Activated CD8-positive, alpha-beta memory T cell treated with anti-CD3 and anti-CD28 coated beads for 48 hours (primary cell): ENCODE measurements around the gene SNAI3.

Source experiments
- DNase-seq, 3 experiments: peaks; one replicate each; pipeline ENCODE4 v3.0.0-alpha.2; 2020; ENCODE audit warnings: low read depth in 2 of 3, low spot score in 2 of 3

SNAI3 gene

DNA sequence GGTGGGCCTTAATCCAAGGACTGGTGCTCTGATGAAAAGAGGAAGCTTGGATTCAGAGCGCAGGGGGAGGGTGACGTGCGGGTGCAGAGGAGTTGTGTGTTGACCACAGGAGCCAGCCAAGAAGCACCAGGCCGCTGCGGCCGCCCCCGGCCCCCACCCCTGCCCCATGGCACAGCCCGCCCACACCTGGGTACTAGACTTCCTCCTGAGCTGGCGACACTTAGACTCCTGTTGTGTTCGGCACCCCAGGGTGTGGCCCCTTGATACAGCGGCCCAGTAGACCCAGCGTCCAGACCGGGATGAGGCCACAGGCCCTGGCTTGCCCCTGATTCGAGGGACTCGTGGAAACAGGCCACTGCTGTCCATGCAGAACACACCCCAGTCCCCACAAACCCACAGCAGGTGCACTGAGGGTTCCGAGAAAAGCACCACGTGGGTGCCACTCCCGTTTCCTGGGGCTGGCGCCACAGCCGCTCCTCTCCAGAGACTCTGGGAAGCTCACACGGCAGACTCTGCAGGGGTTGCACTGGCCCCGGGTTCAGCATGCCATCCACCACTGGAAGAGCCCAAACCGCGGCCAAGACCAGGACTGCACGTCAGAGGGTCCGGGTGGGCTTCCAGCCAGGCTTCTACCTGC is 5.7 kb upstream of the SNAI3 start:
- DNase-seq, result no peak

- no peak for DNase-seq
Measured at GRCh38 chr16:88691129-88691813, 5.0 kb upstream of the SNAI3 start.

DNA sequence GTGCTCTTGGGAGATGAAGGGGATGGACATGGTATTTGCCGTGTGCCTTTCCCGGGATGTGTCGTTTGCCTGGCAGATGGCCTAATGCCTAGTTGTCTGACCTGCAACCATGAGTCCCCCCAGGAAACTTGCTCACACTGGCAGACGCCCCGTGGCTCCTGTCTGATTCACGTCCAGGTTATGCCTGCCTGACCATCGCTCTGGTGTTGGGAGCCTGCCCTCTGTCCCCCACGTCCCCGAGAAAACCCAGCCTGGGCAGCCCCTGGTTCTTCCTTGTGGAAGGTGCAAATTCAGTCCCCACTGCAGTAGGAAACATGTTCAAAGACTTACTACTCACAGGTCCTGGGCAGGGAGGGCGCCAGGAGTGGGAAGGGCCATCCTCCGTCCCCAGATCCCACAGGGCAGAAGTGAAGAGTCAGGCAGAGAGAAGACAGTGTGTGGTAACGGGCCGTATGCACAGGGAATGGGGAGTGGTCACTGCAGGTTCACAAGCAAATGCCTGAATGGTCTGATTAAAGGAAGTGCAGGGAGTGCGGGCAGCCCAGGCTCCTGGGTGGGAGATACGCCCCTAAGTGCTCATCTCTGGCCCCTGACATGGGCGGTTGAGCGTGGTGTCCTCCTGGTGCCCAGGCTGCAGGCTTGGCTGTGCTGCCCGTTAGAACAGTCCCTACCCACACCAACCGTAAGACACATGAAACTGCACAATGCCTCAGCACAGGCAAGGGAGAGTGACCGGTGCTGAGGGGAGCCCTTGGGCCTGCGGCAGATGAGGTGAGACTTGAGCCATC is 4.2 kb upstream of the SNAI3 start:
- DNase-seq, result no peak

DNA sequence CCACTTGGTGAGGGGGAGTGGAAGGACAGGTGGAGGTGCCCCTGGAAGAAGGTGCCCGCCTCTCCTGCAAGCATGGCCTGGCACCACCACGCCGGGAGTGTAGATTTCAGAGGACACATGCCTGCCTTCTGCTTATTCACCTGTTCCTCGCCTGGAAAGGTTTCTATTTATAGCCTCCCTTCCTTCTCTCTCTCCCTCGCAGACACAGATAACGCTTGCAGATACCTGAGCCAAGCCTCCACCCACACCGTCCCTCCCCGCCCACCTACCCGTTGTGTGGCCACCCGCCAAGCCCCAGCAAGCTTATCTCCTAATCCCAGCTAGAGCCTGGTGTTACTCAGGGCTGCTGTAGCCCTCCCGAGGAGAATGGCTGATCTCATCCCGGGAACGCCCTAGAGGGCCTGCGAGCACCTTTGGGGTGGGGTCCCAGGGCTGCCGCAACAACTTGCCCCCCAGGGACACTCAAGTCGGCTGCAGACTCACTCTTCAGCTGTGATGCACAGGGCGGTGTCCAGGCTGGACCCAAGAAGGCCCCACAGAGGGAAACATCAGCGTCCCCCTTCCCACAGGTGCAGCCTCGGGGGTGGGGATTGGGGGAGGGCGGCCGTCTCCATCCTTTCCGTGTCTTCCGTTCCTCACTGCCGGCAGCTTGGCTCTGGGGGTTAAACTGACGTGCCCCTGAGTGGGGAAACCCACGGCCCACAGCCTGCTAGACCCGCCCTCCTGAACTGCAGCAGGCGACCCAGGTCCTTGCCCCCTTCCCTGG is 1.9 kb upstream of the SNAI3 start:
- DNase-seq, result no peak

- no peak for DNase-seq
Measured at GRCh38 chr16:88687676-88688012, 1.3 kb upstream of the SNAI3 start.

DNA sequence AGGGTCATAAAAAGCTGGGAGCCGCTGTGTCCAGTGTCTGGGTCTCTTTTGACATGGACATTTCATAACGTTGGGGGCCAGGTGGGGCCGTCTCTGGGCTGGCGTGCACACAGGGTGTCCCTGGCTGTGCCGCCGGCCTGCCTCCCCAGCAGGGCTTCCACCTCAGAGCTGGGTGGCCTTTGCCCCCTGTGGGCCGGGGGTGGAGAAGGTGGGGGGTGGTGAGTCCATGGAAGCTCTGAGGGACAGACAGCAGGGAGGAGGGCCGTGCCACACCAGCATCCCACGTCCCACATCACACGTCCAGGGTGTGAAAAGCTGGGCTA is 908 bp upstream of the SNAI3 start:
- no peak for DNase-seq

DNA sequence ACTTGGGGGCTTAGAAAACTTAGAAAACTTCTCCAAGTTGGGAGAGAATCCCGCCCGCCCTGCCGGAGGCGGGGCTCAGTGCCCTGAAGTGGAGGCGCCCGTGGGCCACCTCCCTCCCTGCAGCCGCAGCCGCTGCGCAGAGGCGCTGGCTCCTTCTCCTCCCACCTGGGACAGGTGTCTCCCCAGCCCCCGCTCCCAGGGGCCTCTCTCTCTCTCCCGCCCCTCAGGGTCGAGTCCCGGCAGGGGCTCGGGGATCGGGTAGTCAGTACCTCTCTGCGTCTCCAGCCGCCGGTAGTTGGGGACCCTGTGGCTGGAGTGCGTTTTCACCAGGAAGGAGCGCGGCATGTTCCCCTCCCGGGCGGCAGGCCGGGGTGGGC is 257 bp downstream of the SNAI3 start:
- no peak for DNase-seq

- DNase-seq, result no peak
Measured at GRCh38 chr16:88685156-88686061, 898 bp downstream of the SNAI3 start.

DNA sequence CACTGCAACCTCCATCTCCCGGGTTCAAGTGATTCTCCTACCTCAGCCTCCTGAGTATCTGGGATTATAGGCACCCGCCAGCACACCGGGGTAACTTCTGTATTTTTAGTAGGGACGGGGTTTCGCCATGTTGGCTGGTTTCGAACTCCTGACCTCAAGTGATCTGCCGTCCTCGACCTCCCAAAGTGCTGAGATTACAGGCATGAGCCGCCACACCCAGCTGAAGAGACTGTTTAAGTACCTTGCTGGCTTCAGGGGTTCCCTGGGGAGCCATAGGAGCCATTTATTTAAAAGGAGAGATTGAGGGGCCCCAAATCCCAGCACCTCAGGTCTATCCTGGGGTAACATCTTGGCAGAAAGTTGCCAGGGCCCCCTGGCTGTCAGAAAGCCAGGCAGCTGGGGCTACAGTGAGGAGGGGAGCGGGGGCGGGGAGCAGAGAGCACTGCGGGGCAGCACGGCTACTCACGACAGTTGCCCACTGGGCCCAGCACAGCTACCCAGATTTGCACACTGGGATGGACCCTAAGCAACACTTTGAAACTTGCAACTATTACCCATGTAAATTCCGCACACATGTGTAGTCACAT is 1.6 kb downstream of the SNAI3 start:
- no peak for DNase-seq

GRCh38 chr16:88681709-88682451 is 4.4 kb downstream of the SNAI3 start:
- DNase-seq, result no peak

GRCh38 chr16:88681084-88681680 is 5.1 kb downstream of the SNAI3 start:
- no peak for DNase-seq

GRCh38 chr16:88680554-88681083 is 5.7 kb downstream of the SNAI3 start:
- DNase-seq, result no peak

- DNase-seq, result no peak
Measured at GRCh38 chr16:88678224-88678979, 7.9 kb downstream of the SNAI3 start.

DNA sequence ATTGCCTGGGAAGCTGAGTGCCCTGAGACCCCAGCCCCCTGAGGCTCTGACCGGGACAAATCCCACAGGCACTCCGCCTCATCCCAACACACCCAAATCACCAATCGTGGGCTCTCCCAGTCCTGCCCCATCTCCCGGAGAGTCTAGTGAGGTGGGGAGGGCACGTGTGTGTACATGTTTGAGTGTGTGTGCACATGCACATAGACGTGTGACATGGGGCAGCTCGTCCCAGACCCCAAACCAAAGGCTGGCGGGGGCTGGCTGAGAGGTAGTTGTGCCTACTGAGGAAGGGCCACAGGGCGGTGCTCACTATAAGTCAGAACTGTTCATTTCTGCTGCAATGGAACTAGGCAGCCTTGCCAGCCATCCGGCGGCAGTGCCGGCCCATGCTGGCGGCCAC is 8.6 kb downstream of the SNAI3 start:
- DNase-seq, result no peak

GRCh38 chr16:88676502-88677242 is 9.6 kb downstream of the SNAI3 start:
- DNase-seq, result no peak

- no peak for DNase-seq
Measured at GRCh38 chr16:88673716-88674379, 12.5 kb downstream of the SNAI3 start.

DNA sequence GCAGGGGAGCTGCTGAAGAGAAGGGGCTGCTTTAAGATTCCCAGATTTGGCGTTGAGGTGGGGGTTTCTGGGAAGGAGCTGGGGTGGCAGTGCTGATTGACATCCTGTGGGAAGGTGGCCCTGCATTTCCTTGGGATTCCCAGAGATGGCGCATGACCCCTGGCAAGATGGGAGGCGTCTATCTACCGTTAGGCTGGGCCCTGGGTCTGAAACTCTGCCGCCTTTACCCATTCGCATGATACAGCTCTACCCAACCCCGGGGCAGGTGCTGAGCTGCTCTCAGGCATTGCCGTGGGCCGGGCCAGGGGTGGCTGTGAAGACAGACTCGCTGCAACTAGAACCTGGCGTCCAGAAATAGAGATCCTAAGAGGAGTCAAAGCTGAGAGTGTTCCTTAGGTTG is 13.5 kb downstream of the SNAI3 start:
- no peak for DNase-seq
